HT-29 (cell line): ENCODE measurements around the gene NKAIN2. TPM values are rescaled to one million over a fixed set of nuclear protein-coding genes. Genes with fewer than 3 reads are reported as not detected.

Experiments used
- DNase-seq: peaks from one replicate; pipeline ENCODE4 v3.0.0-alpha.2; 2015; ENCODE audit warnings: low spot score
- total RNA-seq: library from RNA; depleted of rRNA; stranded (reverse); fragments of >200 nt; shearing (Covaris generic); gene quantifications from 2 replicates; pipeline ENCODE4 v1.2.3, GENCODE V29; 2014

The NKAIN2 gene
- total RNA-seq, 1 experiment from 2014 or later, result 0.13 TPM

DNA sequence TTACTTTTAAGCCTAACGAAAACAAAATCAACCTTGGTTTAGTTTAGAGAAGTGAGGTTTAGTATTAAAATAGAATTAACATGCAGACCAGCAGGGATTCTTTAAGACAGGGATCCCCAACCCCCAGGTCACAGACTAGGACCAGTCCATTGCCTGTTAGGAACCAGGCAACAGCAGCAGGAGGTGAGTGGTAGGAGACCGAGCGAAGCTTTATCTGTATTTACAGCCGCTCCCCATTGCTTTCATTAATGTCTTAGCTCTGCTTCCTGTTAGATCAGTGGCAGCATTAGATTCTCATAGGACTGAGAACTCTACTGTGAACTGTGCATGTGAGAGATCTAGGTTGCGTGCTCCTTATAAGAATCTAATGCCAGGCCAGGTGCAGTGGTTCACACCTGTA, 225.9 kb downstream of the NKAIN2 start:
- no peak for DNase-seq

DNA sequence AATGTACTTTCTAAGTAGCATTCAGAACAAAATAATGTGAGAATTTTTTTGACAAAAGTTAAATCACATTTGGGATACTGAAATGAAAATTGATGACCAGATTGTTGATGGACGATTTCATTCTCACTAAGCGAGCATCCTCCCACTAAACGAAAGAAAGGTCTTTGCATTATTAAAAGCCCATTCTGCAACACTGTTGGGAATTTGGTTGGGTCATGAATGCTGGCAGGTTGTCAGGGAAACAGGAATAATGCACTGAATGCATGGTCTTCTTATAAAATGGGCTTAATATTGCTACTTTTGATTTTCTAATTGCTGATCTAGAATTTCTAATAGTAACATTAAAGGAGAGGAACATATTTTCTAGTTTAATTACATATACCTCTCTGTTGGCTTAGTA, 229.8 kb downstream of the NKAIN2 start:
- no peak for DNase-seq

DNA sequence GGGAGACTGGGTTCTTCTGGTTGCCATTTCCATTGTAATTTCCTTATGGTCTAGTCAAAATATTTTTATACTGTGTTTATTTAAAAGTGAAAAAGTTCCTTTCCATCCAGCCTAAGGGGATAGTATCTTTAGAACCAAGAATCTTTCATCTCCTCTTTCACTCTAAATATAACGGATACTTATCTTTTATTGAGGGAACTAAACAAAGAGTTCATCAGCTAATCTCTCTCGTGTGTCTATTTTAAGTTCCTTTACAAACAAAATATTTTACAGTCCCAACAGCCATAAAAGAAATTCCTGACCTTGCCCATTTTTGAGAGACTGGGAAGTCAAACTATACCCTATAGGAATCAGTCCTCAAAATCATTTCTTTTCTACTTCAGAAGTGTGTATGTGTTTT, 232.7 kb downstream of the NKAIN2 start:
- DNase-seq, result no peak

DNA sequence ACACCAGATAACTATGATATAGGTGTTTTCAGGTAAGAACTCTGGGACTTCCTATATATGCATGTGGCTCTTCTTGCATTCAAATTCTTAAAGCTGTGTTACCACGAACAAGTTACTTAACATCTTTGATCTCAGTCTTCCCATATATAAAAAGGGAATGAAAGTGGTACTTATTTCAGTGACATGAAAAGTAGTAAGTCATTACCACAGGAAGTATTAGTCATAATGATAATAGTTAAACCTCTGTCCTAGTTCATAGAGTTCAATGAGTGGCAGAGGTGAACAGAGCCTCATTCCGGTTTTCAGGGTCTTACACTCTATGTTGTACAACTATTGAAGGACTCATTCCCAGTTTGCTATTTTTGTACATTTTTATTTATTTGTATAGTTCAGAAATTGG, 237.0 kb downstream of the NKAIN2 start:
- peak; percentile 25 for DNase-seq

DNA sequence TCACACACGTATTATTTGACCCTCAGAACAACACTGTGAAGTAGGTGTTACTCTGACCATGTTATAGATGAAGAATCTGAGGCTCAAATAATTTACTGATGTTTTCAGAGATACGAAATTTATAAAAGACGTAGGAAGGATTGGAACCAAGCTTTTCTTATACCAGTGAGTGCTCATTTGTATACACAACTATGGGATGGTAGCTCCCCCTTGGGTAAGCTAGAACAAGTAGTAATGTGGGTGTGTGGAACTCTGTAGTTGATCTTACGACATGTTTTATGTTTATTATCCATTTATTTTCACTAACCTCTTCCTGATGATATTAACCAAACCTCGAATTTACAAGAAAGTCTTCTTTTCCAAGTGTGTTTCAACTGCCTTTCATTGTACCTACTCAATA, 248.5 kb downstream of the NKAIN2 start:
- no peak for DNase-seq

DNA sequence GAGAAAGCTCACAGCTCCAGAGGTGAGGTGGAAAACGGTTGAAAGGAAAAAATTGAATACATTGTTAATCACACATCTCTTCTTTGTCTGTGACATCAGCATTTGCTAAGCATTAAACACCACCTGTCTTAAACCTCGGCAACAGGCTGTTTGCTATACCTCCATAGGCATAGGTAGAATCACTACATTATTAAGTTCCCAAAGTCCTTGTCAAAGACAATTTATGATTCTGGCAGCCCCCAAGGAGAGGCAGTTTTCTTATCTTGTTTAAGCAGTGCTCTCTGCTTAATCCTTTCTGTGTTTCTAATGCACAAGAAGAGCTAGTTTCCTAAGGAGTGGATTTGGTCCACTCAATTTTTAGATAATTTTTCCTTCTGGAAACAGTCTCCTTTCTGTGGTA, 249.7 kb downstream of the NKAIN2 start:
- no peak for DNase-seq

DNA sequence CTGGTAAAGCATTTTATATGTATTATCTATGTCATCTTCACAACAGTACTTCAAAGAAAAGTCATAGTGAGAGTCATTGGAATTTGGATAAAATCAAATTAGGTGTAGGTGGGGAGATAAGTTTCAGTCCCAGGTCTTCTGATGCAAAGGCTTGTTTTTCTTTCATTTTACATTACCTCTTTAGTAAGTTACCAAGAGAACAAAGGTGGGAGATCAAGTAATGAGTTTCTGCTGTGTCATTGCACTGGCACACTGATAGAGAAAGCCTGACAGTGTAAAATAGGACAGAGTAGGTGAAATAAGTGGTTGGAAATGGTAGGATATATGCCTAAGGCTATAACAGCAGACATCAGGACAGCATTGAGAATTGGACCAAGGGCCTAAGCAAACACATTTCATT, 250.4 kb downstream of the NKAIN2 start:
- no peak for DNase-seq

DNA sequence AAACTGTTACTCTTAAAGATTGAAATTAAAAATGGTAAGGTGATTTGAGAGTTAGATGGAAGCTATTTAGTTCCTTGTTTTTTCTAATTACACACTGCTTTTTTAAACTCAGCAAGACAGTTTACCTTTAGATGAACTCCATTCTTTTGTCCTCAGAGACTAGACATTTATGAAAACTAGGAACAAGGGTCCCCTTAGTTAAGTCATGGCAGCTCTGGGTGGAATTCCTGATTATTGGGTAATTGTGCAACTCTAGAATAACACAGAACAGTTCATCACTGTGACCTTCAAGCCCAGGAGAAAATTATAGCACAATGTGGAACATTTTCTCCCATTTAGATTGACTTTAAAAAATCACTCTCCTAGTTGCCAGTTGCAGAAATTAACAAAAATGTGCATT, 251.7 kb downstream of the NKAIN2 start:
- DNase-seq, result no peak

DNA sequence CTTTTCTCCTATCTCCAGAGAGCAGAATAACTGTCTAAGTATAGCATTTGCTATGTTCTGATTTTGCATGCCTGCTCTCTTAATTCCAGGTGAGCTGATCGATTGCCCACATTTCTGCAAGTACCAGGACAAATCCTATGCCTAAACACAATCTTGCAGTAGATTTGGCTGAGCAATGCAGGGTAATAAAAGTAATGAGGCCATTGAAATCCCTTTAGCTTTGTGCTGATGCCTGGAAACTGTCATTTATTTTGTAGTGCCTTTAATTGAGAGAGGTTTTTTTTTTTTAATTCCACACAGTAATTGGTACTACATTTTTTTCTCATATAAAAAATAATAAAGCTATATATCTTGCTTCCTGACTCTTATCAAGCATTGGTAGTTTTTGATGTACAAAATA, 252.3 kb downstream of the NKAIN2 start:
- DNase-seq, result no peak

DNA sequence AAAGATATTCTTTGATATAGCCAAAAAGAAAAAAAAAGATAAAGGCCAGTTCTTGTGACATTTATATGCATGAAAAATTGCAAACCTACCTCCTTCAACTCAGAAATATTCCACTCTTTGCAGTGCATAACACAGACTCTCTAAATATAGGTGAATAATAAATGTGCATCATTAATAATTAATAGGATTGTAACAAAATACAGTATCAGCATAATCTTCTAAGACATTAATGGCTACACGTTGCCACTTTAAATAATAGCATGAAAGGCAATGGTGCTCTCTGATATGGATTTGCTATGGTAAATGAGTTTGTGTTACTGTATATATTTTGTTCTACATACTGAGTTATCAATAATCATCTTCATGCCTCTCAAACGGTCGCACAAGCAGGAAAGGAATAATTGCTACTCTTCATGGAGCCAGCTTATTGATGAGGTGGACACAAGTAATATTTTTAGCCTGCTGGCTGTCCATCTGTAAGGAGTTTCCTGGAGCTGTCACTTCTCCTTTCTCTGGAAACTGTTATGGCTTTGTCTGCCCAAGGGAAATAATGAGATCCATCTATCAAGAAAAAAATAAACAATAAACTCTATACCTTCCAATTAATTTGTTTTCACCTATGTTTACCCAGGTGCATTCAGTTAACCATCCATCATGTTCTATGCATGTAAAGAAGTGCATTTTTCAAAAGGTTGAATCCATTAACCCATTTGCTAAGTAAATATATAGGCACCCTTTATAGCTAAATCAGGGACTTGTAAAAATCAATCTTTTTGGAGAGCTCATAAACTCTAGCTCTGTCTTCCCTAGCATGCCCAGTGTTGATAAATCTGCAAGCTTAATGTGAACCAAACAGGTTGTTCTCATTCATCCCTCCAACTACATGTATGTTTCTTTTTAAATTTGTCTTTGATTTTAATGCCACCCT, 253.0 kb downstream of the NKAIN2 start:
- no peak for DNase-seq

DNA sequence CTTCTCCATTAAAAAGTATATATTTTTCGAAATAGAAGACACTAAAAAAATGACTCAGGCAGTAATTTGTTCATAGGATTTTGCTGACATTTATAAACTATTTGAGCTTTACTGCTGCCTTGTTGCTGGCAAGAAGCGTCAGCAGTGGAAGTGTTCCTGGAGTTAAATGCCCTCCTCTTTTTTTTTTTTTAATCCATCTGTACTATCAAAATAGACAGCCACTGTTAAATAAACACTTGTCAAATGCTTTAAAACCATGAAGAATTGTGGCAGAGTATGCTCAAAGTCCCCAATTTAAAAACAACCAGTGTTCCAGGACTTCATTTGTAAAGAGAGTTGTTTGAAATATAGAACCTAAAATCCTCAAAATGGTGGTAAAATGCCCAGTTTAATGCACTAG, 253.8 kb downstream of the NKAIN2 start:
- no peak for DNase-seq

DNA sequence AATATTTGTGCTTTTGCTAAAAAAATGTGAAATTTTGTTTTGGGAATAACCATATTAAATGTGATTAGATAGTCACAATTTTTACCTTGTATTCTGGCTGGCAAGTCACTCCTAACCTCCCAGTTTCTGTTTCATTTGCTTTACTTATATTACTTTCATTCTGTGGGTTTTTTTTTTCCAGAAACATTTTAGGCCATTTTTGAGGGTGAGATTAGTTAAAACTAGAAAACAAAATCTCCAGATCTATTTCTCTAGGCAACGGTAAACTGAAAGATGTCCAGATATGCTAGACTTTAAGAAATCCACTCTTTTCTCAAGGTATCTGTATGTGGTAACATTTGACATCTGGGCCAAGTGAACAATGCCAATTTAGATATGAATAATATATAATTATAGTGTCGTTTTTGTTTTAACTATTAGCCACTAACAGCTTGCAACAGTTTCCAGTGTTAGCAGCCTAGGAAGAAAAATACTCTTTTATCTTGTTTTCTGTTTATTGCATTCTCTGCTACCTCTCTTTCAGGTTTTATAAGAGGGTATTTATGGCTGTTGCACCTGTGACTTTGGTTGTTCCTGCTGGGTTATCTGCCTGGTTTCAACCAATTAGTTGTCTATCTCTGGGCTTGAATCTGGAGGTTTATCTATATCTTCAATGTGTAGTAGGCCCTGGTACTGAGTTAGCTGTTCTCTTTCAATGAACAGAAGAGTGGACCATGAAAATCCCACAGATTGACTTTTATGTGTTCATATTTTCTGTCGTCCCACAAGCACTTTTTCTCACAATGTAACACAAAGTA, 260.9 kb downstream of the NKAIN2 start:
- DNase-seq, result no peak

DNA sequence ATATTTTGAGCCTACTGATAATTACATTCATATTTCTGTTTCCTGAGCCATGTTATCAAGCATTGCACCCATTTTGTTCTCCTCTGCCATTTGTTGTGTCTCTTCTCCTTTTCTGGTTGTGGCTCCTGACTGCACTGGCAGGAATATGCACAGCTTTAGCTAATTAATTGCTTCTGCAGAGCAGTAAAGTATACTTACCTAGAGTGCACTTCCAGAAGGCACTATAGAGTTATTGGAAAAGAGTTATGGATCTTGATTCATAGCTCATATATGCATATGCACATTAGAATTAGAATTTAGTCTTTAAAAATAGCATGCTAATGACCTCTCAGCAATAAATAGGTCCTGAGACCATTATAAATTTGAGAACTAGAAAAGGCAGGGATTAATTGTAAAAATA, 262.6 kb downstream of the NKAIN2 start:
- DNase-seq, result no peak

DNA sequence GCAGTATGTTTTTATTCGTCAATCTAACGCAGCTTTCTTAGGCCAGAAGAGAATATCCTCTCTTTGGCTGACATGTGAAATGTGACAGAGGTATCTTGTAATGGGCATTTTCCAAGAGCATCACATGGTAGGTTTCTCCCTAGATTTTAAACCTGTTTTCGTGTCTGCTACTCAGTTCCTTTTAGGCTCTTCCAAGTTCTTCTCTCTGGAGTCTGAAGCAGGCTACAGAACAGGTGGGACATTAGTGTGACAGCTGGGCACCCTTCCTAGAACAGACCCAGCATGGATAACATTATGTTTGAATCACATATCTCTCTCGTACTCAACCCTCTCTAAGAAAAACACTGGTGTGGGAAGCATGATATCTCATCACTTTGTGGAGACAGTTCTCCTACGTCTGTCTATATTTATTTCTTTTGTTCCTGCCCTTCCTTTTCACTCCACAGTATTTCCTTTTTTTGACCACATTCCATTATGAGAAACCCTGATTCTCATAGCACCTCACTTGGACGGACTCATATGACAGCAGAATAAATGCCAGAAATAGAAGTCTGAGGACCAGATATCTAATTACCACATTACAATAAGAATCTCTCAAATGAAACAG, 263.4 kb downstream of the NKAIN2 start:
- DNase-seq, result no peak

DNA sequence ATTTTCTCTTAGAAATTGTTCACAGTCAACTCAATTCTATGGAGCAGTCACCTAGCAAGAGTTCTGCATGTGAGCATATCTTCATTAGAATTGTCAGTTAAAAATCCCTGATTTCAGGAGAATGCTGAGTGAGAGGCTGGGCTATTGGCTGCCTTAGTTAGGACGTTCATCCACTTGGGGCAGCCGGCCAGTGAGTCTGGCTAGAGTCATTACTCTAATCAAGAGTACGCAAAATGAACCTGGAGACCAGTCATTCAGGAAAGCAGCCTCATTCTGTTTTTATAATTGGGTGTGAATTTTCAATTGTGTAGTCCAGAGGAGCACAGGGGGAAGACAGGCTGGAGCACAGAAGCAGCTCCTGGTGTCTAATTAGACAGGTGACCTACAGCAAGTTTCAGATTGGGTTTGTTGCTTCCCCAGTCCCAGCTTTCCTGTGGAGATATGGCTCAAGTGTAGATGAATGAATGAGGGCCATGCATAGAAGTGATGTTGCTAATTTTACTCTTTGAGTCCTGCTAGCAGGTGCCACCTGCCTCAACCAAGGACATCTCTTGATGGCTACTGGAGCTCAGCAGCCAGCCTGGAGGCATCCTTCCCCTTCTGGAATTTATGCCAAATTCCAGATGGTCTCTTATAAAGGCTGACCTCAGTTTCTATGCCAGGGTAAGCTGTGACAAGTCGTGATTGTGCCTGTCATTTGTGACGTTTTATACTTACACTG, 265.7 kb downstream of the NKAIN2 start:
- DNase-seq, result no peak

DNA sequence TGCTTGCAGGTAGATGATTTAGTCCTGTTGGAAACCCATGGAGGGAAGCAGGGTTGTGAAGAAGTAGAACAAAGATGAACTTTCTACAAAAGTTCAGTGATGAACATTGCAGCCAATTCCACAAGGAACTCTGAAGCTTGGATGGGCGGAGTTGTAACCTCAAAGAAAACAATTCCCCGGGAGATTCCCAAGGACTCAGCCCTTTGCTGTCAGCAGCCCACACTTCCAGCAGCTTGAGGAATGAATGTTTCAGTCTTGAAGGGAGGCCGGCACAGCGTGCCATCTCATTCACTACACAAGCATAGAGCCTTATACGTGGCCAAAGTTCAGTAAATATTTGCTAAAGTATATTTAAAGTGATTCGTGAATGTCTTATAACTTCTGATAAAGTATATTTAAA, 269.4 kb downstream of the NKAIN2 start:
- no peak for DNase-seq

DNA sequence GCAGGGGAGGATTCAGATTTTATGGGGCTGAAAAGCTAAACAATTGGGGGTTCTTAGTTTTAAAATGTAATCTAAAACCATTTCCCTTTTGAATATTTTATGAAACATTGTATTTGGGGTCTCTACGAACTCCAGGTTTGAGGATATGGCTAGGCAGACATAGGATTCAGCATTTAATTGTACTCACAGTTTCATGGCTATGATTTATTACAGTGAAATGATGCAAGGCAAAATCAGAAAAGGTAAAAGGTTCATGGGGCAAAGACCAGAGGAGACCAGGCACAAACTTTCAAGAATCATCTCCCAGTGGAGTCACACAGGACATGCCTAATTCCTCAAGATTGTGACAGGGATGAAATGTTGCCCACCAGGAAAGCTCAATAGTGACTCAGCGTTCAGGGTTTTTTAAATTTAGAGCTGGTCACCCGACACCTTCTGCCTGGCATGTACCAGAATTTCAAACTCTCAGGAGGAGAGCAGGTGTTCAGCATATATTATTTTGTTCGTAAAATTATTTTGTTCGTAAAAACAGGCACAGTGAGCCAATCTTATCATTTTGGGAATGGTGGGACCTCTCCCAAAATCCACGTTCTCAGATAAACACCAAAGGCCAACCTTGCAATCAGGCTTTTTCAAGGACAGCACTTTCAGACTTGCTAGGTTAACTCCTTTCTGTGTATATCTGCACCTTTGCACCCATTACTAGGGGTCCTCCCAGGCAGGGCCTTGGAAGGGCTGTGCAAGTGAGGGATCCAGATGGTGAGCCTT, 270.3 kb downstream of the NKAIN2 start:
- DNase-seq, result no peak

DNA sequence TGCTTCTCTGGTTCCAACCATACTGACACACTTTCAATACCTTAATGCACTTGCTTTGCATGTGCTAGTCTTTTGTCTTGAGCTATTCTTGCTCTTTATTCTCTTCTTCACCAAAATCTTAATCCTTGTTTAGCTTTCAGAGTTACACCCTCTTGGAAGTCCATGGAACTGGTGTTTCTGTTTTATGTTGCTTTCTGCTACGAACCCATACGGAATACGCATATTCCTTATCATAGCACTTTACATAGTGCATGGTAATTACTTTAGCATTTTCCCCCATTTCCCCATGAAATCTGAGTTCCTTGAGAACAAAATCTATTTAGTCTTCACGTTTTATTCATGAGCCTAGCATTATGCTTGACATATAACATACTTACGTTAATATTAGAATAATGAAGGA, 270.9 kb downstream of the NKAIN2 start:
- DNase-seq, result no peak

DNA sequence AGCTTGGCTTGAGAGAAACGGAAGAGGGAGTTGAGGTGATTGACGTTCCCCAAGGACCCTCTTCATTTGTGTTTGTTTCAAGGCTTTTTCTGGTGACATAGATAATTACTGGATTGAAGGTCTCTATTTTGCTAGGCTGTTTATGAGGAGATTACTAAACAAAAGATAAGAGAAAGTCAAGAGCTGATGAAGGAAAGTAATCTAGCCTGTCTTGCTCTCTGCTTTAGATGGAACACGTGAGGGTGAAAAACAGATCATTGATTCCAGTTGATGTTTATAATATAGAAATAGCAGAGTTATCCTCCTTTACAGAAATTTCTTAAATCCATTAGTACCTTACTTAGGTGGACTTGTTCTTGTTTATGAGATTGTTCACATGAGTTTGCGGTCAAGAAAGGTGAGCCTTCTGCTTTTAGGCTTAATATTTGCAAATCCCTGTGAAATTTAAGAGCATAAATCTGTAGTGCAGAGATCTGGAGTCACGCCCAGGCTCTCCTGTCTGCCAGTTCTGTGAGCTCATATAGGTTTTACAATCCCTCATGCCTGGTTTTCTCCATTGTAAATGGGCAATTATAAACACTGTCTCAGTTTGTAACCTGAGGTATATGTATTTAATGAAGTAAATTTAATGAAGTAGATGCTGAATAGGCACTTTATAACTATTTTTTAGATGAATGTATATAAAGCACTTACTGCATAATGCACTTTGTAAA, 272.8 kb downstream of the NKAIN2 start:
- DNase-seq, result no peak

DNA sequence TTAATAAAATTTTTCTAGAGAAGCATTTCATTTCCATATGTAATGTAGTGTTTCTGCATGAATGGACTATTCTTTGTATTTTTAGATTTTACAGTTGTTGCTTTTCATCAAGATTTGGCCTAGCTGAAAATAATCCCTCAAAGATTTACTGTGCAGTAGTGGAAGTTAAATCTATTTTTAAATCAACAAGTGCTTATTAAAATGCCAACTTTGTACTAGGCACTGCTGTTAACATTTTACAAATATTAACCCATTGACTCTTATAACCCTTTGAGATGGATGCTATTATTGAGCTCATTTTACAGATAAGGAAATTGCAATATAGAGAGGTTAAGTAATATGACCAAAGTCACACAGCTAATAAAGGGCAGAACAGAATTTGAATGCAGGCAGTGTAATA, 274.5 kb downstream of the NKAIN2 start:
- DNase-seq, result no peak
